Neural progenitor cell (in vitro differentiated cells): ENCODE data around the gene PHKA2. TPM values are rescaled to one million over a fixed set of nuclear protein-coding genes. Genes with fewer than 3 reads are reported as not detected.

ENCODE experiments used
- DNase-seq: peaks from one replicate; pipeline ENCODE4 v3.0.0-alpha.2; 2016; ENCODE audit warnings: low spot score
- H2AFZ ChIP-seq: fragments of 200-600 bp; sonication (generic); replicated peaks from 2 replicates; pipeline ENCODE4 v1.6.1; 2016; ENCODE audit warnings: antibody characterized with exemption
- H3F3A ChIP-seq: fragments of 200-600 bp; sonication (generic); 2 replicates; pipeline ENCODE4 v1.6.1; 2016; ENCODE audit warnings: antibody characterized with exemption, low read depth
- H3K27ac ChIP-seq: fragments of 200-600 bp; sonication (generic); 2 replicates; pipeline ENCODE4 v1.5.1; 2016; ENCODE audit warnings: mild to moderate bottlenecking
- H3K27me3 ChIP-seq: fragments of 200-600 bp; sonication (generic); 2 replicates; pipeline ENCODE4 v1.6.1; 2016; ENCODE audit warnings: mild to moderate bottlenecking, moderate library complexity
- H3K36me3 ChIP-seq: fragments of 200-600 bp; sonication (generic); 2 replicates; pipeline ENCODE4 v1.5.1; 2016
- H3K4me1 ChIP-seq: fragments of 200-600 bp; sonication (generic); 2 replicates; pipeline ENCODE4 v1.6.1; 2016; ENCODE audit warnings: mixed run types
- H3K4me2 ChIP-seq: fragments of 200-600 bp; sonication (generic); 2 replicates; pipeline ENCODE4 v1.6.1; 2016
- H3K4me3 ChIP-seq: fragments of 200-600 bp; sonication (generic); 2 replicates; pipeline ENCODE4 v1.5.1; 2016
- H3K79me2 ChIP-seq: fragments of 200-600 bp; sonication (generic); 2 replicates; pipeline ENCODE4 v1.6.1; 2016; ENCODE audit warnings: low read depth
- H3K9ac ChIP-seq: fragments of 200-600 bp; sonication (generic); 2 replicates; pipeline ENCODE4 v1.6.1; 2016
- H3K9me3 ChIP-seq: fragments of 200-600 bp; sonication (generic); 2 replicates; pipeline ENCODE4 v1.5.1; 2016; ENCODE audit warnings: low read depth
- H4K20me1 ChIP-seq: fragments of 200-600 bp; sonication (generic); 2 replicates; pipeline ENCODE4 v1.6.1; 2016; ENCODE audit warnings: low read depth
- H3K27ac Mint-ChIP-seq: 3 replicates; pipeline ENCODE4 v1.8.0; 2021; ENCODE audit warnings: mixed read lengths
- H3K27me3 Mint-ChIP-seq: 2 replicates; pipeline ENCODE4 v1.8.0; 2022; ENCODE audit warnings: low read depth, mild to moderate bottlenecking, inconsistent platforms, moderate library complexity, mixed read lengths; ENCODE audit not compliant: insufficient read depth
- H3K36me3 Mint-ChIP-seq: 3 replicates; pipeline ENCODE4 v1.8.0; 2021; ENCODE audit warnings: mixed read lengths
- H3K4me1 Mint-ChIP-seq: 3 replicates; pipeline ENCODE4 v1.8.0; 2021; ENCODE audit warnings: mixed read lengths
- H3K4me3 Mint-ChIP-seq: 3 replicates; pipeline ENCODE4 v1.8.0; 2021; ENCODE audit warnings: mild to moderate bottlenecking, moderate library complexity, mixed read lengths
- H3K9me3 Mint-ChIP-seq: 3 replicates; pipeline ENCODE4 v1.8.0; 2020; ENCODE audit warnings: mixed read lengths
- CTCF ChIP-seq: fragments of 200-600 bp; sonication (generic); IDR thresholded peaks from 2 replicates; pipeline ENCODE4 v1.5.1; 2017; ENCODE audit warnings: antibody characterized with exemption, mild to moderate bottlenecking
- EZH2 ChIP-seq: fragments of 200-600 bp; sonication (generic); IDR thresholded peaks from 2 replicates; pipeline ENCODE4 v1.6.1; 2017; ENCODE audit warnings: antibody characterized with exemption, mild to moderate bottlenecking, moderate library complexity
- EZH2phosphoT487 ChIP-seq: fragments of 200-600 bp; sonication (generic); IDR thresholded peaks from 2 replicates; pipeline ENCODE4 v1.6.1; 2017; ENCODE audit warnings: antibody characterized with exemption
- total RNA-seq: library from RNA; depleted of rRNA; stranded (reverse); fragments of >200 nt; gene quantifications from 2 replicates; pipeline ENCODE4 v1.2.3, GENCODE V29; 2015; ENCODE audit warnings: low replicate concordance

The PHKA2 gene
- total RNA-seq, 1 donor from 2014 or later = 18.2 TPM

- Histone ChIP-seq H3K4me3 (no peak overlapping the region), H3K4me2 (no peak overlapping the region), H4K20me1 (no peaks in the 10 kb centered on the region), H3K9me3 (no peaks in the 10 kb centered on the region), H3K27ac (no peak overlapping the region), H2AFZ (no peak overlapping the region), H3K27me3 (no peaks in the 10 kb centered on the region), H3F3A (no peaks in the 10 kb centered on the region), H3K36me3 (no peaks in the 10 kb centered on the region), H3K9ac (no peak overlapping the region), H3K79me2 (no peaks in the 10 kb centered on the region), H3K4me1 (peaks cover 5% of the 10 kb centered on the region)
- H3K27me3 Mint-ChIP-seq = peaks cover 2% of the 10 kb centered on the region
- DNase-seq = no peak
- H3K36me3 Mint-ChIP-seq = no peaks in the 10 kb centered on the region
- TF ChIP-seq EZH2phosphoT487 = no peak
- no peak for TF ChIP-seq CTCF
- TF ChIP-seq EZH2 = no peak
- peaks cover 6% of the 10 kb centered on the region for H3K4me1 Mint-ChIP-seq
- H3K27ac Mint-ChIP-seq = no peak overlapping the region
- no peak overlapping the region for H3K4me3 Mint-ChIP-seq
- H3K9me3 Mint-ChIP-seq = peaks cover 5% of the 10 kb centered on the region
These were observed 21.6 kb downstream of the PHKA2 start for GRCh38 chrX:18962329-18962728.

- no peaks in the 10 kb centered on the region for H3K79me2 ChIP-seq
- Mint-ChIP-seq H3K9me3 (peaks cover 5% of the 10 kb centered on the region), H3K27me3 (peaks cover 2% of the 10 kb centered on the region), H3K36me3 (no peaks in the 10 kb centered on the region), H3K27ac (no peak overlapping the region), H3K4me3 (no peak overlapping the region), H3K4me1 (peaks cover 6% of the 10 kb centered on the region)
- H3K36me3 ChIP-seq = no peaks in the 10 kb centered on the region
- no peak overlapping the region for H3K4me3 ChIP-seq
- H3K4me1 ChIP-seq = peaks cover 5% of the 10 kb centered on the region
- no peak overlapping the region for H3K9ac ChIP-seq
- TF ChIP-seq EZH2 = no peak
- no peak for TF ChIP-seq CTCF
- no peak for TF ChIP-seq EZH2phosphoT487
- no peak overlapping the region for H3K4me2 ChIP-seq
- no peak overlapping the region for H2AFZ ChIP-seq
- no peaks in the 10 kb centered on the region for H3K9me3 ChIP-seq
- no peaks in the 10 kb centered on the region for H4K20me1 ChIP-seq
- no peak for DNase-seq
- no peaks in the 10 kb centered on the region for H3F3A ChIP-seq
- H3K27me3 ChIP-seq = no peaks in the 10 kb centered on the region
- no peak overlapping the region for H3K27ac ChIP-seq
These were observed 22.2 kb downstream of the PHKA2 start for GRCh38 chrX:18961686-18962085.

GRCh38 chrX:18956303-18957032 lies 27.4 kb downstream of the PHKA2 start:
- no peak overlapping the region for H3K4me3 ChIP-seq
- no peaks in the 10 kb centered on the region for H3K4me1 ChIP-seq
- TF ChIP-seq EZH2phosphoT487 (no peak), EZH2 (no peak), CTCF (no peak)
- H3K36me3 ChIP-seq = no peaks in the 10 kb centered on the region
- no peak overlapping the region for H3K4me3 Mint-ChIP-seq
- peaks cover 2% of the 10 kb centered on the region for H3K9me3 Mint-ChIP-seq
- no peak overlapping the region for H2AFZ ChIP-seq
- no peak overlapping the region for H3K27ac Mint-ChIP-seq
- no peaks in the 10 kb centered on the region for H3K9me3 ChIP-seq
- H3K4me2 ChIP-seq = no peak overlapping the region
- H3K9ac ChIP-seq = no peak overlapping the region
- no peaks in the 10 kb centered on the region for H4K20me1 ChIP-seq
- no peaks in the 10 kb centered on the region for H3K27me3 Mint-ChIP-seq
- H3K27me3 ChIP-seq = no peaks in the 10 kb centered on the region
- DNase-seq = no peak
- H3F3A ChIP-seq = no peaks in the 10 kb centered on the region
- H3K36me3 Mint-ChIP-seq = peaks cover 4% of the 10 kb centered on the region
- no peak overlapping the region for H3K27ac ChIP-seq
- no peaks in the 10 kb centered on the region for H3K4me1 Mint-ChIP-seq
- H3K79me2 ChIP-seq = no peaks in the 10 kb centered on the region
